Astrocyte of the spinal cord (primary cell): Measurements from ENCODE around the gene WFIKKN1.

ENCODE experiments used
- DNase-seq: peaks from one replicate; pipeline ENCODE4 v3.0.0; 2011; ENCODE audit warnings: low read depth, low spot score
- H3K4me3 ChIP-seq: 2 replicates; pipeline ENCODE4 v1.5.1; 2011; ENCODE audit warnings: low read depth, mild to moderate bottlenecking, low read length, moderate library complexity
- in situ Hi-C: cut with HindIII; loops from 2 replicates; pipeline ENCODE4 v1.10.0; 2017; ENCODE audit warnings: low sequenced_read_pairs
- TF ChIP-seq, protein P1 (sequence below): IDR thresholded peaks from 2 replicates; pipeline ENCODE4 v1.5.1; 2012; ENCODE audit warnings: low read depth, mild to moderate bottlenecking, low read length, inconsistent platforms

Gene WFIKKN1

DNA sequence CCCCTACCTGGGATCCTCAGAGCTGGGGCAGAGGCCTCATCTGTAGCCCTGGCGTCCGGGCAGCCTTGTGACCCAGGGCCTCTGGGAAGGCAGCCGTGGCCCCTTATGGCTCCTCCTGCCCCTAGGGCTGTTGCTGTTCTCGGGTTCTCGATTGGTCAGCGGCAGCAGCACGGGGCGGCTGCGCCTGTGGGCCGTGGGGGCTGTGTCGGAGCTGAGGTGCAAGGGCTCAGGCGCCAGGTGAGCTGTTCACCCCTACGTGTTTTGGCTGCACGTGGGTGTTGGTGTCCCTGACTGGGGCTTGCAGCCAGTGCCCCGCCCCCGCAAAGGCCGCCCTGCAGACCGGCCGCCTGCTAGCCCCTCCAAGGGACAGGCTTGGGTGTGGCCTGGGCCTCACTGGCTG, 31.3 kb downstream of the WFIKKN1 start:
- no peak overlapping the region for H3K4me3 ChIP-seq
- DNase-seq, result no peak
- in situ Hi-C loops, result no loop called here
- TF ChIP-seq, protein P1, sequence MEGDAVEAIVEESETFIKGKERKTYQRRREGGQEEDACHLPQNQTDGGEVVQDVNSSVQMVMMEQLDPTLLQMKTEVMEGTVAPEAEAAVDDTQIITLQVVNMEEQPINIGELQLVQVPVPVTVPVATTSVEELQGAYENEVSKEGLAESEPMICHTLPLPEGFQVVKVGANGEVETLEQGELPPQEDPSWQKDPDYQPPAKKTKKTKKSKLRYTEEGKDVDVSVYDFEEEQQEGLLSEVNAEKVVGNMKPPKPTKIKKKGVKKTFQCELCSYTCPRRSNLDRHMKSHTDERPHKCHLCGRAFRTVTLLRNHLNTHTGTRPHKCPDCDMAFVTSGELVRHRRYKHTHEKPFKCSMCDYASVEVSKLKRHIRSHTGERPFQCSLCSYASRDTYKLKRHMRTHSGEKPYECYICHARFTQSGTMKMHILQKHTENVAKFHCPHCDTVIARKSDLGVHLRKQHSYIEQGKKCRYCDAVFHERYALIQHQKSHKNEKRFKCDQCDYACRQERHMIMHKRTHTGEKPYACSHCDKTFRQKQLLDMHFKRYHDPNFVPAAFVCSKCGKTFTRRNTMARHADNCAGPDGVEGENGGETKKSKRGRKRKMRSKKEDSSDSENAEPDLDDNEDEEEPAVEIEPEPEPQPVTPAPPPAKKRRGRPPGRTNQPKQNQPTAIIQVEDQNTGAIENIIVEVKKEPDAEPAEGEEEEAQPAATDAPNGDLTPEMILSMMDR, result no peak

DNA sequence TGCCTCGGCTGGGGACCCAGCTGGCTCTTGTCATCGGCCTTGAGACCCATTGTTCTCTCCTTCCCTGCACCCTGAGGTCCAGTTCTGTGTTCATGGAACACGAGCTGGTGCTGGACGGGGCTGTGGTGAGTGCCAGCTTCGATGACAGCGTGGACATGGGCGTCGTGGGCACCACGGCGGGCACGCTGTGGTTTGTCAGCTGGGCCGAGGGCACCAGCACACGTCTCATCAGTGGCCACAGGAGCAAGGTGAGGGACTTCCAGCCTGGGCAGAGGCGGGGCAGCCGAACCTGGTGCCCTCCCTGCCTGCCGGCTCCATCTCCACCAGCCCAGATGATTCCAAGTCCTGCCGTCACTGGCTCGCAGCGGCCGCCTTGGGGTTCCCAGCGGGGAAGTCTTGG, 31.8 kb downstream of the WFIKKN1 start:
- no peak overlapping the region for H3K4me3 ChIP-seq
- in situ Hi-C loops, result no loop called here
- TF ChIP-seq, protein P1, result no peak
- DNase-seq, result no peak

DNA sequence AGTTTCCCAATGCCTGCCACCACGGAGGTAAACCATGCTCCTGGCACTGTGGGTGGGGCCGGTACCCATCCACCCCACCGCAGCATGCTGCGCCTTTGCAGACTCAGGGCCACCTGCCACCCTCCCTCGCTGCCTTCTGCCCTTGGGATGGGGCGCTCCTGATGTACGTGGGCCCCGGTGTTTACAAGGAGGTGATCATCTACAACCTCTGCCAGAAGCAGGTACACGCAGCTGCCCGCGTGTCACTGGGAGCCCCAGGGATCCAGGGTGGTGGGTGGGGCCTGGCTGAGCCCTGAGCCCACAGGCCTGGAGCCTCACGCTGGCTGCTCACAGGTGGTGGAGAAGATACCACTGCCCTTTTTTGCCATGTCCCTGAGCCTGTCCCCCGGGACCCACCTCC, 35.8 kb downstream of the WFIKKN1 start:
- in situ Hi-C loops, result no loop called here
- no peak overlapping the region for H3K4me3 ChIP-seq

DNA sequence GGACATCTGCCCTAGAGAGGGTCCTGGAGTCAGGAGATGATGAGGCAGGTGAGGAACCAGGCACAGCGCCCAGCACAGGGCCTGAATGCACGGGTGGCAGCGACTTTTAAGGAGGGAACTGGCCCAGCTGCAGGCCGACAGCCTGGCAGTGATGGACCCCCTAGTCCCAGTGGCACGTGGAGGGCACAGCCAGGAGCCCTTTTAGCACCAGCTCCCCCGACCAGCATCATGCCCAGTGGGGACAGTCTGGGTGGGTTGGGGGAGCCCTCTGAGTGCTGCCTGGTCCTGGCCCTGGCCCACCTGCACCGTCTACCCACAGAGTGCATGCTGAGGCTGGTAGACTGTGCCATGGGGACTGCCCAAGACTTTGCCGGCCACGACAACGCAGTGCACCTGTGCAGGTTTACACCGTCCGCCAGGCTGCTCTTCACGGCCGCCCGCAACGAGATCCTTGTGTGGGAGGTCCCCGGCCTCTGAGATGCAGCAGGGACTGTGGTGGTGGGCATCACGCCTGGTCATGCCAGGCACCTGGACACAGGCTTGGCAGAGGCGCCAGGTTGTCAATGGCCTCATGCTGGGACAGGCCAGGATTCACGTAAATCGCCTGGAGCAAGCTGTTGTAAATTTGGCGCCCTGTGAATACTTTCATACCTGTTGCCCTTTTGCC, 36.5 kb downstream of the WFIKKN1 start:
- no peak overlapping the region for H3K4me3 ChIP-seq
- no peak for DNase-seq
- in situ Hi-C loops, result no loop called here
- TF ChIP-seq, protein P1, result no peak

More for the DNA sequence above, 35.8 kb downstream of the WFIKKN1 start:
- TF ChIP-seq, protein P1, result no peak
- no peak for DNase-seq

DNA sequence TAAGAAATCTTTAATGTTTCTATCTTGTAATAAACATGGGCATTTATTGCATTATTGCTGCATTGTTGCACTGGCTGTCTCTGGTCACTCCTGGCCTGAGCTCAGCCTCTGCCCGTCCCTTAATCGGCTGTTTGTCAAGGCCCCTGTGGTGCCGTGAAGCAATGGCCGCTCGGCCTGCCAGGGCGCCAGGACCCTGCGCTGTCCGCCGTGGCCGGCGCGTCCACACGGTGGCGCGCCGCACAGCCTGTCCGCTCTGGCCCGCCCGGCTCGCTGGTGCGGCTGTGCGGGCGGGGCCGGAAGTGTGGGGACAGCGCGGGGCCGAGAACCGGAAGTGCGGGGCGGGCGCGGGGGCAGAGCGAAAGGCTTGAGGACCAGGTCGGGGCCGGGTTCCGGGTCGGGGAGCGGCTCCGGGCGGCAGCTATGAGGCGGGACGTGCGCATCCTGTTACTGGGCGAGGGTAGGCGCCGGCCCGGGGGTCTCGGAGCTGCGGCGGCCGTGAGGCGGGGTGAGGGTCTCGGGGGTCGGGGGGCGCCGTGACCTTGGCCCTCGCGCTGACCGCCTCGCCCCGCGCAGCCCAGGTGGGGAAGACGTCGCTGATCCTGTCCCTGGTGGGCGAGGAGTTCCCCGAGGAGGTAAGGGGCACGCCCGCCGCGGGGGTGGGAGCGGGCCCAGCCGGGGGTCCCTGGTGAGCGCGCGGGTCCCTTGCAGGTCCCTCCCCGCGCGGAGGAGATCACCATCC, 37.2 kb downstream of the WFIKKN1 start, which contains the start of gene RHOT2:
RHOT2 (plus strand) TSS at position 353 of the 739 bp plus-strand sequence; CDS start at position 421, 68 bp downstream.
- DNase-seq, result peak; percentile 89
- H3K4me3 ChIP-seq, result peak within 1 kb of the TSS; percentile 73
- TF ChIP-seq, protein P1, result peak; percentile 69
- in situ Hi-C loops, result no loop called here

DNA sequence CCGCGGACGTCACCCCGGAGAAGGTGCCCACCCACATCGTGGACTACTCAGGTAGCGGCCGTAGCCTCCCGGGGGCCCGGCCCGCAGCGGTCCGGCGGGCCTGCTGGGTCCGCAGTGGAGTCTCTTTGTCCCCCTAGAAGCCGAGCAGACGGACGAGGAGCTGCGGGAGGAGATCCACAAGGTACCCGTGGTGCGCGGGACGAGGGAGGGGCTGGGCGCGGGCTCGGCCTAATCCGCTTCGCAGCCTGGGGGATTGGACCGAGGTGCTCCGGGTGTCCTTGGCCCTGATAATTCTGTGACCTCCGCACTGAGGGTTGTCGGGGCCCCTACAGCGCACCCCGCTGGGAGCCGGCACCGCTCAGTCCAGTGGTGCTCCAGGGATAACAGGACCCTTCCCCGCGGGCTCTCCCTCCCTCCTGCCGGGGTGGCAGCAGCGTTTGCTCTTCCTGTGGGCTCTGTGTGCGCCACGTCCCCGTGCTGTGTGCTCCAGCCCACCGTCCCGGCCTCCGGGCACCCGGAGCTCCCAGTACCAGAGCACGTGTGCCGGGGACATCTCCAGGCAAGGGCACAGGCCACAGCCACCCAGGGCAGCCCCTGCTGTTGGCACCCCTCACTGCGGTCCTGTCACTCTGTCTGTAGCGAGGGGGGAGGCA, 37.9 kb downstream of the WFIKKN1 start:
- H3K4me3 ChIP-seq, result peak overlapping the region; percentile 73
- DNase-seq, result no peak
- in situ Hi-C loops, result no loop called here
- TF ChIP-seq, protein P1, result no peak
